NCI-H2107 treated with DMSO at 0.1 percent for 48 hours (cell line): Measurements from ENCODE around the gene GALT.

Source experiments
- DNase-seq: peaks from one replicate; lab custom pipeline; 2025; ENCODE audit not compliant: unreplicated experiment; lab: John Stamatoyannopoulos, UW

The GALT gene

GRCh38 chr9:34651876-34652601, 5.6 kb downstream of the GALT start, which contains the start of gene IL11RA:
Gene IL11RA, plus strand, starts transcription at chr9:34652185. Its CDS starts 3,033 bp downstream, at chr9:34655218.
- DNase-seq, result no peak

DNA sequence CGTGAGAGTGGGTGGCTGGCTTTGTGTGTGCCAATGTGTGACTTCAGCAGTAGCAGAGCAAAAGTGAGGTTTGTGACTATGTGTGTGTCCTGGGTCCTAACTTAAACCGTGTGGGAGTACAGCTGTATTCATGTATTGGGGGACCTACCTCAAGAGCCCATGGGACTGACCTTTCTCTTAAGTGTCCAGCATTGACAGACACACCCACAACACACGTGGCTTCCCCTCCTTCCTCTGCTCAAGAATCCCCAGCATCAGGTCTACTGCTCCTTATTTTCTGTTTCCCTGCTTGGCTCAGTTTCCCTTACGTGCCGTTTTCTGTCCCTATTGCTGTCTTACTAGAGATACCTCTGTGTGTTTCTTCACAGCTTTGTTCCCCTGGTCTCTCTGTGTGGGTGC, 6.1 kb downstream of the GALT start:
- DNase-seq, result no peak

DNA sequence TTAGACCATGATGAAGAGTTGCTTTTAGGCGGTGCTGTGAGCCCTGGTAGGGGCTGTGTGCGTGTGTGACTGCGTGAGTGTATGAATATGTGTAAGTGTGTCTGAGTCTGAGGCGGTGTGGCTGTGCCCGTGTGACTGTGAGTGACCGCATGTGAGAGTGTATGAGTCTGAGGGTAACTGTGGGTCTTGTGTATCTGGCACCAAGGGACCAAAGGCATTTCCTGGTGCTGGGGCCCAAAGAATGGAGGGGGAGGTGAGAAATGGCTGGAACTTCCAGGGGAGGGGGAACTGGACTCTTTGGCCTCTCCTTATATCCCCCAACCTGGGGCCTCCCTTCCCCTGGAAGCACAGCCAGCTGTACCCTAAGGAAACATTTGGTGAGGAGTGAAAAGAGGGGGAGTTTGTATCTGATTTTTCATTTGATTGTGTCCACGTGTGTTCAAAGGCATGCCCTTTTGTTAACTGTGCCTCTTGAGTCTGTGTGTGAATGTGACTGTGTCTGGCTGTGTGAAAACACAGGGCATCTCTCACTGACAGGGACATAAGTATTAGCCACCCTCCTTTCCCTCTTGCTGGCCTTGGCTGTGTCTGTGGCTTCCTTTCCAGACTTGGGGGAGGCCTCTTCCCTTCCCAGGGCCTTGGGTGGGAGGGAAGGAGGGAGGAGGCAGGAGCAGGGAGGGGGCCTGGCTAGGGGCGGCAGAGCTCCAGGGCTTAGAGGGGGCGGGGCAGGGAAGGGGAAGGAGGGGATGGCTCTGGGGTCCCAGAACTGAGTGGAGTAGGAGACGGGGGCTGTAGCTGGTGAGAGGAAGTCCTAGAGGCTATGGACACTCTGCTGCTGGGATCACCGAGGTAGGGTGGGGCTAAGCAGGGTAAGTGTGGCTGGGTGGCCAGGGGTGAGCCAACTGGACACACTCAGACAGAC, 6.9 kb downstream of the GALT start:
- DNase-seq, result no peak

GRCh38 chr9:34654323-34655051, 8.0 kb downstream of the GALT start:
- no peak for DNase-seq

DNA sequence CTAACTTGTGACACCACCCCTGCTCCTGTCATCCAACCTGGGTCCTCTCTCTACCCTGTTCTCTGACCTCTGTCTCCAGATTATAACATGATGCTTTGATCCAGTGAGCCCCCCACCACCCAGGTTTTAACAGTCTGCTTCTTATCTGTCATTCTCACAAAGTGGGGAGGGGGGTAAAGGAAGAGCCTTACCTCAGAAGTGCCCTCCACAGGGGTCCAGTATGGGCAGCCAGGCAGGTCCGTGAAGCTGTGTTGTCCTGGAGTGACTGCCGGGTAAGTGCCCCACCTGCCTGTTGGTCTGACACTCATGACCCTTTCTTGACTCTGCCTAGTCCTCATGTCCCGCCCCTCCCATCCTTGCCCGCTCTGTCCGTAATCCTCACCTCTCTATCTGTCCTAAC, 8.9 kb downstream of the GALT start:
- no peak for DNase-seq

DNA sequence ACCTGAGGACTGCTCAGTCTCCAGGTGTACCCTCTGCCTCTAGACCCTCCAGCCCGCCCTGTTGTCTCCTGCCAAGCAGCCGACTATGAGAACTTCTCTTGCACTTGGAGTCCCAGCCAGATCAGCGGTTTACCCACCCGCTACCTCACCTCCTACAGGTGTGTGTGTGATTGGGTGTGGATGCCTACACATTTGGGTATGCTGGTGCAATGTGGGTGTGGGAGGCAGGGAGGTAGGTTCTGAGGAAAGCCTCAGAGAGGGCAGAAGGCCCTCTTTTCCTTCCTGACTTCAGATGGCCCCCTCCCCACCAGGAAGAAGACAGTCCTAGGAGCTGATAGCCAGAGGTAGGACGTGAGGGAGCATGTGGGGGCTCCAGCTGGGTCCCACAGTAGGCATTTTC, 10.5 kb downstream of the GALT start:
- no peak for DNase-seq

GRCh38 chr9:34658461-34658860, 12.0 kb downstream of the GALT start:
- no peak for DNase-seq

GRCh38 chr9:34659592-34660253, 13.2 kb downstream of the GALT start:
- no peak for DNase-seq

DNA sequence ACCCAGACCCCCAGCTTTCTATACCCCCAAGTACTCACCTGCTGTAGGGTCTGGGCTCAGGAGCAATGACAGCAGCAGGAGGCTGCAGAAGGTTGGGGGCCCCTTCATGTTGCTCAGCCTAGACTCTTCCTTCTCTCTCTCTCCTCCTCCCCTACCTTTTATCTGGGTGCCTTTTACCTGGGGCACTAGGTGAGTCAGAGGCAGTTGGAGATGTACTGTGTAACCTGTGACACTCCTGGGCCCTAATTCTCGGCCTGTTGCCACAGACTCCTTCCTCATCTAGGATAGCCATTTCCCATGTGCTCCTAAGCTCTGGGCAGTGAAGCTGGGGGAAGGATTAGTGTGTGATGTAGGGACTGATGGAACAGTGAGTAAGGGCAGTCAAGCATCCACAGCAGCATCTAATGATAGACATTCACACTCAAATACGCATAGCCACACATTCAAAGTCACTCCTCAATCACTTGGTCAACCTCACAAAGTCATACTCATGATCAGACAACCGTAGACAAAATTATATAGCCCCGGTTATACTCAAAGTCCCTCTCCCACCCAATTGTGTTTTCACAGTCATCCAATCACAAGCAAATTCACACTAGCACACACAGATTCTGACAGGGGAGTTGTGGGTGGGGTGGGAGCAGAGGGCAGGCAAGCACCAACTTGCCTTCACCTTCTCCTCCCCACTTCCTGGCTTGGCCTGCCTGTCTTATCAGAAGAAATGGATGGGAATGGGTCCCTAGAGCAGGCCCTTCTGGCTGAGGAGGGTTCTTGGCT, 16.2 kb downstream of the GALT start, which contains the start of gene CCL27:
TSS of gene CCL27 (minus strand) at position 132 of the 777 bp plus-strand sequence. CDS start at position 108, 24 bp downstream.
- no peak for DNase-seq

DNA sequence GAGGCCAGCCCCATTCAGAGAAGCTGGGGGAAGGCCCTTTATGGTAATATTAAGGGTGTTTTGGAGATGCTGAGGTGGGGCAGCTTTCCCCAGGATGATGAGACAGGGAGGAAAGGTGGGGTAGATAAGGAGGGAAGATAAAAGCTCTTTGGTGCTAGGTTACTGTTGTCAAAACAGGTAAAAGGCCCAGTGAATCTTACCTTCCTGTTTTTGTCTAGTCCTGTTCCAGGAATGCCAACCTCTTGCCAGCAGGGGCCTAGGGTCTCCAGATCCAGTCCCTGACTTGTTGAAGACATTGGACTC, 16.8 kb downstream of the GALT start:
- DNase-seq, result no peak

DNA sequence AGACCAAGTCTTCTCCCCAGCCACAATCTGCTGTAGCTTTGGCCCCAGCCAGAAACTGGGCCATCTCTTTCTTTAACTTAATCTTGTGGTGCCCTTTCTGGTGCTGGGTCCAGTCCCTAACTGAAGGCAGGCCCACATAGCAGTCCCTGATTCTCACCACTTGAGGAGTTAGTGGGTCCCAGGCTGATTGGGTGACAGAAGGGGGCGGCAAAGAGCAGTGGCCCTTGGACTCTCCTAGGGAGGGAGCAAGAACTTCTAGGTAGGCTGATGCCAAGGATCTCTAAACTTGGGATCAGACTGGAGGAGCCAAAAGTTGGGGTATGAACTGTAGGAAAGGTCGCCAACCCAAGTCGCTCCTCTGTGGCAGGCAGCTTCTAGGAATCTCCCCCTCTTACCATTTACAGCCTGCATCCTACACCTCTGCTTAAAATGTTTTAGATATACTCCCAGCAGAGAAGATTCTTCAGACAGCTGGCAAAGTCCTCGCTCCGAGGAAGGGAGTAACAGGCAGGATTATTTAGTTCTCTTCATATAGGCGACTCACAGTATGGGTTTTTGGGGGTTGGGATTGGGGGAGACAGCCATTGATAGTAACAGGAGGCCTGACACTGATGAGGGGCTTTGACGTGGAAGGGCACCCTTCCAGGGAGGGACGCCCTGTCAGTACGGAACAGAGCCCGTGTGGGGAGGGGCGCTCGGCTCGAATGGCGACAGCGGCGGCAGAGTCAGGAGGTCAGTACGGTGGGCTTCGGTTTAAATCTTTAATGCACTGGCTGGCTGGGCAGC, 18.0 kb downstream of the GALT start:
- no peak for DNase-seq

DNA sequence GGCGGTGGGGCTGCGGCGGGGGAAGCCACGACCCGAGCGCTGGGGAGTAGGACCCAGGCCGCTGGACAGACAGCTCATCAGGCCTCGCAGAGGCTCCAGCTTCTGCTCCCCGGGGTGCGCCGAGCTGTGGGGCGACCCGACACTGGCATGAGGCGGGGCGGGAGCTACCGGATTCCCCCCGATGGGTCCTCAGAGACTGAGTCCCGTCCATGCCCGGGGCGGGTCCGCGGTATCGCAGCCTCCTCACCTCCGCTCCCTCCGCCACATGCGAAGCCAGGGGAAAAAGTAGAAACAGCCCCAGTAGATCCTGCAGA, 18.5 kb downstream of the GALT start:
- DNase-seq, result no peak

DNA sequence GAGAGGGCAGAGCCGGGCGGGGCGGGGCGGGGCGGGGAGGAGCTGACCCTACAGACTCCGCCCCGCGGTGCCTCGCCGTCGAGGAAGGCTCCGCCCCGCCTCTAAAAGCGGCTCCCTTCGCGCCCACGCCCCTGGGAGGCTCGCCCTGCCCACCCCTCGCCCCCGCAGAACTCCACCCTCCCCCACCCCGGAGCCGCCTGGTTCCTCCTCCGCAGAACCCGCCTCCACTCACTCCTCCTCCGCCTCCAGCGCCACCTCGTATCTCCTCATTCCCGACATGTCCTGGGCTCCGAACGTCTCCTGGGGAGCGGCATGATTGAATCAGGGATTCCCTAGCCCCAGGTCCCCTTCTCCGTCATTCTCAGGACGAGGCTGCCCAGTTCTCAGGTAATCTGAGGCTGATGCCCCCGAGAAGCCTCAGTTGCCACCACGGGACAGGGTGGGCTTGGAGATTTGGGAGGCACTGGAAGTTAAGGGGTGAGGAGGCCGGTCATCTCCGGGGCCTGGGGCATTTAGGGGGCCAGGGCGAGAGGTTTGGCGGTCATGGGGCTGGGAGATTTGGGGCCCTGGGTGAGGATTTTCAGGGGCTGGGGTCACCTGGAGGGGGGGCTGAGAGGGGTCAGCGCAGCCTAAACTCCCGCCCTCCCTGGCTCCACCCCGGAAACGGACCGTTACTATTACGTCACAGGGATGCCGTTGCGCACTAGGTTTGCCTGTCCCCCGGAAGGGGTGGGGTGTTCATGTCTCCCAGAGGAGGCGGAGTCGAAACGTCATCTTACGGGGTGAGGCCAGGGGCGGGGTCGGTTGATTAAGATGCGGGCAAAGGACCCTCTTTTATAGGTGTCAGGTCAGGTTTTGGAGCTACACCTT, 19.1 kb downstream of the GALT start:
- DNase-seq, result peak; percentile 86

DNA sequence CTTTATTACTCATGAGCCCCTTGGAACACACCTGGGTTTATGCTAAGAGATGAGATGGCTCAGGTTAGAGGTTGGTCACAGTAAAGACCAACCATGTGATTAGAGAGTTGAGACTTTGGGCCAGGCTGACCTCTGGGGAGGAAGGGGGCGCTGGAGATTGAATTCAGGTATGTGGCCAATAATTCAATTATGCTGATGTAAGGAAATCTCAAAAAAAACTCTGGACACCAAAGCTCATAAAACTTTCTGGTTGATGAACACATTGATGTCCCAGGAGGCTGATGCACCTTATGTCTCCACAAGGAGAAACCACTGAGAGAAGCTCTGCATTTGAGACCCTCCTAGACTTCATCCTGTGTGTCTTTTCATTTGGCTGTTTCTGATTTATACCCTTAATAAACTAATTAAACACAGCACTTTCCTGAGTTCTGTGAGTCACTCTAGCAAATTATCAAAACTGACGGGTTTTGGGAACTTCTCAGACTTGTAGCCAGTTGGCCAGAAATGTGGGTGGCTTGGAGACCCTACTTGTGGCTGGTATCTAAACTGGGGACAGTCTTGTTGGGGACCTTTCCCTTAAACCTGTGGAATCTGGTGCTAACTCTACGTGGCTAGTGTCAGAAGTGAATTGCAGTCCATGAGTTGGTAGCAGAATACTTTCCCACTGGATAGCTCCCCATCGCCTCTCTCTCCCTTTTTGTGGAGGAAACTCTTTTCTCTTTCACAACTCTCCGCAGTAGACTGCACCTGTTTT, 23.5 kb downstream of the GALT start:
- no peak for DNase-seq

DNA sequence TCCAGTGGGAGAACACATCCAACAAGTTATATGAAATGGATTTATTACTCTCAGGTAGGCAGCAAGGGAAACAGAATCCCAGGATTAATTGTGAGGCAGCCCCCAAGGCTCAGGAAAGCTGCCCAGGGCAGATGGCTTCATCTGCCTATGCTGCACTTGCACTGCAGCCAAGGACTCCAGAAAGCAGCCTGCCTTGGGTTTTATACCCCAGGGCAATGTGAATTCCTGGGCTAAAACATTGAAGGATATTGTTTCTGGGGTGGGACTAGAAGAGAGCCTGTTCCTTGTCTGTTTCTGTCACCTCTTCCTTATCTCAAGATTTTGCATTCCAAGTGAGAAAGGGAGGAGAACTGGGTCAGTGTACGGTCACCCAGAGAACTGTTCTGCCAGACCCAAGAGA, 24.8 kb downstream of the GALT start:
- no peak for DNase-seq

DNA sequence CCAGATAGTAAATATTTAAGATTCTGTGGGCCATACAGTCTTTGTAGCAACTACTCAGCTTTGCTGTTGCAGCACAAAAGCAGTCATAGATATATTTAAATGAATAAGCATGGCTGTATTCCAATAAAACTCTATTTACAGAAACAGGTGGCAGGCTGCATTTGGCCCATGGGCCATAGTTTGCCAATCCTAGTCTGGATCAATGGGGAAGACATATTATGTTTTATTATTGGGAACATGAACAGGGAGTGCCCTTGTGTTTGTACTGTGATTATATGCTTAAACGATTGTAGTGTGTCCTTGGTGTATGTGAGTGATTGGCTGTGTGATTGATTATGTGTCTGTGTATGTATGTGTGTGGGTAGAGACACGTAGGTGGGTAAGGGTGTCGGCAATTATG, 28.0 kb downstream of the GALT start:
- DNase-seq, result no peak

- peak; percentile 81 for DNase-seq
These were observed 28.7 kb downstream of the GALT start for GRCh38 chr9:34675048-34675714.
